ENCODE measurements around the gene EVL. TPM values are rescaled to one million over a fixed set of nuclear protein-coding genes. Genes with fewer than 3 reads are reported as not detected.
"Not testable (repeated sequence)": the region's sequence is repeated elsewhere in the genome, so short reads cannot be mapped to it uniquely, and the experiment has no call there.

The EVL gene
- total RNA-seq, 1 experiment from 2014 or later, result 82.9 TPM

DNA sequence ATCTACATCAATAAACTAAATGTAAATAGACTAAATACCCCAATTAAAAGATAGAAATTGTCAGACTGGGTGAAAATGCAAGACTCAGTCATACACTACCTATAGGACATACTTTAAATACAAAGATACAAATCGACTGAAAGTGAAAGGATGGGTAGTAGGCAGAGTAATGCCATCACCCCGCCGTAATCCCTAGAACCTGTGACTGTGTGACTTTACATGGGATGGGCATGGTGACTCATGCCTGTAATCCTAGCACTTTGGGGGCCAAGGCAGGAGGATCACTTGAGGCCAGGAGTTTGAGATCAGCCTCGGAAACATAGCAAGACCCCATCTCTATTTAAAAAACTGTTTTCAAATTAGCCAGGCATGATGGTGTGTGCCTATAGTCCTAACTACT lies 2.6 kb upstream of the EVL start:
- no TSS peak for BruUV-seq (replicated peaks)
- no peaks in the 10 kb centered on the region for H3K27me3 ChIP-seq (replicated peaks; ENCODE audit: insufficient read depth, low read depth, low read length, poor library complexity)
- TF ChIP-seq CTCF (conservative IDR thresholded peaks at IDR 0.05; ENCODE audit: low read depth, low read length) (no peak), EZH2 (IDR thresholded peaks at IDR 0.05; ENCODE audit: borderline replicate concordance, low read depth, low read length, poor library complexity, severe bottlenecking) (no peak)
- H3K9me3 ChIP-seq (ENCODE audit: low read depth, low read length, poor library complexity, severe bottlenecking), result no peaks in the 10 kb centered on the region
- POLR2A ChIA-PET (ENCODE audit: low non-redundant PET), result no interaction called here
- CTCF ChIA-PET, result interaction anchor here (0.5 kb wide), 1 partner anchor 116 kb away, joined by 3 read pairs; no protein-coding TSS in a partner anchor
- peaks cover 25% of the 10 kb centered on the region for H3K4me1 ChIP-seq (ENCODE audit: insufficient read depth, low read length, poor library complexity, severe bottlenecking)
- DNase-seq (ENCODE audit: low spot score), result no peak
- H3K4me3 ChIP-seq (ENCODE audit: low read depth, low read length, poor library complexity, severe bottlenecking), result no peak overlapping the region
- no peak overlapping the region for H3K27ac ChIP-seq (ENCODE audit: low read depth, low read length, poor library complexity, severe bottlenecking)
- intact Hi-C loops (cut with micrococcal nuclease; ENCODE audit: unreplicated experiment), result no loop called here
- no peaks in the 10 kb centered on the region for H3K36me3 ChIP-seq (ENCODE audit: insufficient read depth, low read length, poor library complexity, severe bottlenecking)

GRCh38 chr14:100063314-100063941 lies 1.8 kb upstream of the EVL start:
- Histone ChIP-seq H3K27ac (ENCODE audit: low read depth, low read length, poor library complexity, severe bottlenecking) (no peak overlapping the region), H3K4me1 (ENCODE audit: insufficient read depth, low read length, poor library complexity, severe bottlenecking) (peaks cover 25% of the 10 kb centered on the region), H3K9me3 (ENCODE audit: low read depth, low read length, poor library complexity, severe bottlenecking) (no peaks in the 10 kb centered on the region), H3K4me3 (ENCODE audit: low read depth, low read length, poor library complexity, severe bottlenecking) (no peak overlapping the region), H3K36me3 (ENCODE audit: insufficient read depth, low read length, poor library complexity, severe bottlenecking) (no peaks in the 10 kb centered on the region), H3K27me3 (replicated peaks; ENCODE audit: insufficient read depth, low read depth, low read length, poor library complexity) (no peaks in the 10 kb centered on the region)
- ChIA-PET CTCF (no interaction called here), POLR2A (ENCODE audit: low non-redundant PET) (no interaction called here)
- TF ChIP-seq CTCF (conservative IDR thresholded peaks at IDR 0.05; ENCODE audit: low read depth, low read length), result no peak
- TF ChIP-seq EZH2 (IDR thresholded peaks at IDR 0.05; ENCODE audit: borderline replicate concordance, low read depth, low read length, poor library complexity, severe bottlenecking), result no peak
- intact Hi-C loops (cut with micrococcal nuclease; ENCODE audit: unreplicated experiment), result no loop called here
- no TSS peak for BruUV-seq (replicated peaks)
- no peak for DNase-seq (ENCODE audit: low spot score)

DNA sequence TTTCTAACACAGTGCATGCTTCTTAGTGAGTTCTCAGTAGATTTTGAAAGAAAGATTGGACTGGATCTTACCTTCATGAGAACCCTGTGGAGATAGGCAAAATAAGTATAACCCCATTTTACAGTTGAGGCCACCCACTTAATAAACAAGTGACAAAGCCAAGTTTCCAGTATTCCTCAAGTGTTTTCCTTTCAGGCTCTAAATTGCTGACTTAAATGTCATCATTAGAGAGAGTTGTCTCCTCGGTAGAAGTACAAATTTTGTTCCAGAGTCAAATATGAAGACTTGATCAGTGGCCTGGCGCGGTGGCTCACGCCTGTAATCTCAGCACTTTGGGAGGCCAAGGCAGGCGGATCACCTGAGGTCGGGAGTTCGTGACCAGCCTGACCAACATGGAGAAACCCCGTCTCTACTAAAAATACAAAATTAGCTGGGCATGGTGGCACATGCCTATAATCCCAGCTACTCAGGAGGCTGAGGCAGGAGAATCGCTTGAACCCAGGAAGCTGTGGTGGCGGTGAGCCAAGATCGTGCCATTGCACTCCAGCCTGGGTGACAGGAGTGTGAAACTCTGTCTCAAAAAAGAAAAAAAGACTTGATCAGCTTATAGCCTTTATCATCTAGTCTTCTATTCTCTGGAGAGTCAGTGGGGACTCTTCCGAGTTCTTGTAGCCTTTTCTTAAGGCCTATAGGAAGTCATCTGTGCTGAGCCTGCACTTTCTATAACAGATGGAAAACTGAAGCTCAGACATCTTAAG lies 708 bp upstream of the EVL start:
- BruUV-seq (replicated peaks), result not testable (repeated sequence)

More for the DNA sequence above, 708 bp upstream of the EVL start:
- Histone ChIP-seq H3K4me1 (ENCODE audit: insufficient read depth, low read length, poor library complexity, severe bottlenecking) (peaks cover 32% of the 10 kb centered on the region), H3K27ac (ENCODE audit: low read depth, low read length, poor library complexity, severe bottlenecking) (peak overlapping the region; percentile 61)
- CTCF ChIA-PET; H3K4me3 ChIP-seq (ENCODE audit: low read depth, low read length, poor library complexity, severe bottlenecking); H3K27me3 ChIP-seq (replicated peaks; ENCODE audit: insufficient read depth, low read depth, low read length, poor library complexity); H3K36me3 ChIP-seq (ENCODE audit: insufficient read depth, low read length, poor library complexity, severe bottlenecking); intact Hi-C loops (cut with micrococcal nuclease; ENCODE audit: unreplicated experiment); POLR2A ChIA-PET (ENCODE audit: low non-redundant PET); H3K9me3 ChIP-seq (ENCODE audit: low read depth, low read length, poor library complexity, severe bottlenecking): not testable (repeated sequence)
- DNase-seq (ENCODE audit: low spot score), result peak; percentile 59
